ENCODE data around the gene SLC25A20.

The SLC25A20 gene

GRCh38 chr3:48881006-48881405 is 17.7 kb downstream of the SLC25A20 start:
- no peak overlapping the region for H3K4me3 Mint-ChIP-seq
- peaks cover 27% of the 10 kb centered on the region for H3K36me3 Mint-ChIP-seq
- ATAC-seq (ENCODE audit: low read depth) (no peak), DNase-seq (ENCODE audit: low spot score in 2 of 2) (no peak)
- H3K27me3 Mint-ChIP-seq, result no peaks in the 10 kb centered on the region
- no peak overlapping the region for H3K27ac Mint-ChIP-seq
- H3K4me1 Mint-ChIP-seq, result peaks cover 9% of the 10 kb centered on the region
- no peaks in the 10 kb centered on the region for H3K9me3 Mint-ChIP-seq

GRCh38 chr3:48879994-48880377 is 18.7 kb downstream of the SLC25A20 start:
- Mint-ChIP-seq H3K9me3 (no peaks in the 10 kb centered on the region), H3K4me3 (no peak overlapping the region), H3K36me3 (peaks cover 19% of the 10 kb centered on the region), H3K4me1 (peaks cover 9% of the 10 kb centered on the region), H3K27ac (no peak overlapping the region), H3K27me3 (no peaks in the 10 kb centered on the region)
- ATAC-seq (ENCODE audit: low read depth) (no peak), DNase-seq (ENCODE audit: low spot score in 2 of 2) (no peak)

- ATAC-seq (ENCODE audit: low read depth) (peak; percentile 38), DNase-seq (ENCODE audit: low spot score in 2 of 2) (no peak)
- Mint-ChIP-seq H3K27ac (no peak overlapping the region), H3K4me3 (no peak overlapping the region), H3K4me1 (peaks cover 9% of the 10 kb centered on the region), H3K9me3 (no peaks in the 10 kb centered on the region), H3K36me3 (peaks cover 14% of the 10 kb centered on the region), H3K27me3 (no peaks in the 10 kb centered on the region)
Observed at GRCh38 chr3:48879307-48879993, 19.2 kb downstream of the SLC25A20 start.

- Mint-ChIP-seq H3K4me1 (peaks cover 9% of the 10 kb centered on the region), H3K27ac (no peak overlapping the region), H3K4me3 (no peak overlapping the region), H3K9me3 (no peaks in the 10 kb centered on the region), H3K36me3 (peaks cover 17% of the 10 kb centered on the region), H3K27me3 (no peaks in the 10 kb centered on the region)
- DNase-seq (ENCODE audit: low spot score in 2 of 2) (no peak), ATAC-seq (ENCODE audit: low read depth) (no peak)
Observed at GRCh38 chr3:48877671-48878070, 21.0 kb downstream of the SLC25A20 start.

- ATAC-seq (ENCODE audit: low read depth) (no peak), DNase-seq (ENCODE audit: low spot score in 2 of 2) (no peak)
- Mint-ChIP-seq H3K27me3 (no peaks in the 10 kb centered on the region), H3K4me1 (no peaks in the 10 kb centered on the region), H3K36me3 (peaks cover 22% of the 10 kb centered on the region), H3K27ac (no peak overlapping the region), H3K9me3 (no peaks in the 10 kb centered on the region), H3K4me3 (no peak overlapping the region)
Observed at GRCh38 chr3:48863122-48863521, 35.6 kb downstream of the SLC25A20 start.

GRCh38 chr3:48859206-48859605 is 39.5 kb downstream of the SLC25A20 start:
- ATAC-seq (ENCODE audit: low read depth) (no peak), DNase-seq (ENCODE audit: low spot score in 2 of 2) (no peak)
- no peaks in the 10 kb centered on the region for H3K4me1 Mint-ChIP-seq
- H3K4me3 Mint-ChIP-seq, result no peak overlapping the region
- H3K27ac Mint-ChIP-seq, result no peak overlapping the region
- H3K9me3 Mint-ChIP-seq, result no peaks in the 10 kb centered on the region
- peaks cover 19% of the 10 kb centered on the region for H3K36me3 Mint-ChIP-seq
- H3K27me3 Mint-ChIP-seq, result no peaks in the 10 kb centered on the region

- ATAC-seq (ENCODE audit: low read depth), result no peak
- Mint-ChIP-seq H3K36me3 (peaks cover 19% of the 10 kb centered on the region), H3K27ac (peak overlapping the region; percentile 8), H3K27me3 (no peaks in the 10 kb centered on the region), H3K9me3 (no peaks in the 10 kb centered on the region), H3K4me3 (no peak overlapping the region), H3K4me1 (no peaks in the 10 kb centered on the region)
- DNase-seq (ENCODE audit: low spot score in 2 of 2), result no peak
Observed at GRCh38 chr3:48858709-48859108, 40.0 kb downstream of the SLC25A20 start.

GRCh38 chr3:48857641-48858040 is 41.0 kb downstream of the SLC25A20 start:
- ATAC-seq (ENCODE audit: low read depth) (no peak), DNase-seq (ENCODE audit: low spot score in 2 of 2) (no peak)
- Mint-ChIP-seq H3K4me3 (no peak overlapping the region), H3K27me3 (no peaks in the 10 kb centered on the region), H3K4me1 (no peaks in the 10 kb centered on the region), H3K9me3 (no peaks in the 10 kb centered on the region), H3K27ac (no peak overlapping the region), H3K36me3 (peaks cover 17% of the 10 kb centered on the region)

GRCh38 chr3:48856469-48856868 is 42.2 kb downstream of the SLC25A20 start:
- no peak for DNase-seq (ENCODE audit: low spot score in 2 of 2)
- Mint-ChIP-seq H3K27me3 (no peaks in the 10 kb centered on the region), H3K27ac (no peak overlapping the region), H3K4me1 (no peaks in the 10 kb centered on the region), H3K9me3 (no peaks in the 10 kb centered on the region), H3K4me3 (no peak overlapping the region), H3K36me3 (peaks cover 13% of the 10 kb centered on the region)
- ATAC-seq (ENCODE audit: low read depth), result no peak

- H3K27me3 Mint-ChIP-seq, result no peaks in the 10 kb centered on the region
- H3K4me3 Mint-ChIP-seq, result no peak overlapping the region
- ATAC-seq (ENCODE audit: low read depth), result no peak
- DNase-seq (ENCODE audit: low spot score in 2 of 2), result no peak
- no peaks in the 10 kb centered on the region for H3K4me1 Mint-ChIP-seq
- H3K27ac Mint-ChIP-seq, result no peak overlapping the region
- H3K9me3 Mint-ChIP-seq, result no peaks in the 10 kb centered on the region
- H3K36me3 Mint-ChIP-seq, result peaks cover 13% of the 10 kb centered on the region
Observed at GRCh38 chr3:48855681-48856447, 42.8 kb downstream of the SLC25A20 start.

- Mint-ChIP-seq H3K4me1 (peaks cover 9% of the 10 kb centered on the region), H3K36me3 (no peaks in the 10 kb centered on the region), H3K27ac (no peak overlapping the region), H3K9me3 (no peaks in the 10 kb centered on the region), H3K4me3 (no peak overlapping the region), H3K27me3 (no peaks in the 10 kb centered on the region)
- DNase-seq (ENCODE audit: low spot score in 2 of 2) (no peak), ATAC-seq (ENCODE audit: low read depth) (no peak)
Observed at GRCh38 chr3:48852151-48852550, 46.5 kb downstream of the SLC25A20 start.

- Mint-ChIP-seq H3K9me3 (no peaks in the 10 kb centered on the region), H3K4me3 (no peak overlapping the region), H3K36me3 (no peaks in the 10 kb centered on the region), H3K27ac (no peak overlapping the region), H3K27me3 (no peaks in the 10 kb centered on the region), H3K4me1 (peaks cover 11% of the 10 kb centered on the region)
- no peak for DNase-seq (ENCODE audit: low spot score in 2 of 2)
- ATAC-seq (ENCODE audit: low read depth), result no peak
Observed at GRCh38 chr3:48851407-48851806, 47.3 kb downstream of the SLC25A20 start.

GRCh38 chr3:48848816-48849515 is 49.7 kb downstream of the SLC25A20 start:
- DNase-seq (ENCODE audit: low spot score in 2 of 2), result no peak
- Mint-ChIP-seq H3K36me3 (no peaks in the 10 kb centered on the region), H3K27ac (no peak overlapping the region), H3K4me1 (peaks cover 16% of the 10 kb centered on the region), H3K4me3 (peak overlapping the region; percentile 91), H3K27me3 (no peaks in the 10 kb centered on the region), H3K9me3 (no peaks in the 10 kb centered on the region)
- ATAC-seq (ENCODE audit: low read depth), result no peak

All from memory B cell (primary cell).